Measurements from ENCODE around the gene OLFML2B. TPM values are rescaled to one million over a fixed set of nuclear protein-coding genes. Genes with fewer than 3 reads are reported as not detected.

Gene OLFML2B
- total and polyA plus RNA-seq, 2 of the 4 experiments (the other 2 are of a cell fraction): 0.36 to 0.74 TPM

DNA sequence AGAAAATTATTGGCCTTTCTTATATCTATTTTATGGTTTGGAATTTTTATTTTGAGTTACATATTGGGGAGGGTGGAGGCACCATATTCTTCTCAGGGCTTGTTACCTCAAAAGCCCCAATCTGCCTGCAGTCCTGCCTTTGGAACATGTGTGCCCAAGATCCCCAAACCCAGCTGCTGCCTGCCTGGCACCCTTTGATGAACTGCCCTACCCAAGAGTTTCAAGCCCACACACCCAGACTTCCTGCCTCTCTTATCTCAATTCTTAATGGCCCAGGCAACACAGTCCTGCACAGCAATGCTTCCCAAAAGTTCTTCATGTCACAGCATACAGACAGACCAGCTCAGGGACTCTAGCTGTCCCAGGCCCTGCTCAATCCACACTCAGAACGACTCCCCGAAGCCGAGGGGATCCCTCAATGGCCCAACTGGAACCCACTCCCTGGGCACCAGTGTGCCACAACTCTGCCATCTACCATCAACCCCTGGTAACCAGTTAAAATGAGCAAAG lies 19.2 kb downstream of the OLFML2B start:
- Histone ChIP-seq H2BK15ac (ENCODE audit: low read depth, low read length) (no peak overlapping the region), H3K4me1 (ENCODE audit: control insufficient read depth, insufficient read depth, low read length) (peaks cover 7% of the 10 kb centered on the region), H4K8ac (ENCODE audit: low read depth in 2 of 2, low read length in 2 of 2) (no peak overlapping the region), H2AK5ac (ENCODE audit: low read depth, low read length) (no peak overlapping the region), H3K9ac (ENCODE audit: low read depth, low read length) (no peak overlapping the region), H3K23ac (ENCODE audit: low read depth, low read length) (no peak overlapping the region), H3K27me3 (ENCODE audit: control insufficient read depth, insufficient read depth, low read length) (peaks cover 11% of the 10 kb centered on the region), H2BK20ac (ENCODE audit: low read depth, low read length) (no peak overlapping the region), H3K9me1 (ENCODE audit: insufficient read depth, low read length) (no peaks in the 10 kb centered on the region), H3K18ac (ENCODE audit: low read depth, low read length) (no peak overlapping the region), H3K36me3 (ENCODE audit: control insufficient read depth, insufficient read depth, low read length) (no peaks in the 10 kb centered on the region), H3K4me2 (ENCODE audit: low read depth, low read length) (no peak overlapping the region), H2BK120ac (ENCODE audit: low read depth, low read length) (no peak overlapping the region), H4K20me1 (ENCODE audit: insufficient read depth, low read length) (no peaks in the 10 kb centered on the region), H2BK5ac (ENCODE audit: low read depth, low read length, poor library complexity, severe bottlenecking) (no peak overlapping the region), H3K79me1 (ENCODE audit: low read depth in 1 of 2, low read length in 2 of 2) (no peaks in the 10 kb centered on the region), H3K56ac (ENCODE audit: extremely low read depth, insufficient read depth, low read length) (no peak overlapping the region), H3K4ac (ENCODE audit: low read depth, low read length) (peak overlapping the region; percentile 16; the same call in 1 of the 2 replicates), H4K91ac (ENCODE audit: insufficient read depth, low read depth, low read length) (no peak overlapping the region), H3K27ac (ENCODE audit: insufficient read depth, low read length) (no peak overlapping the region), H3K4me3 (ENCODE audit: insufficient read depth, low read depth, low read length) (no peak overlapping the region), H2AK9ac (replicated peaks; ENCODE audit: low read depth, low read length, poor library complexity) (no peak overlapping the region), H4K5ac (ENCODE audit: low read depth, low read length) (no peak overlapping the region), H3K14ac (replicated peaks; ENCODE audit: low read depth, low read length) (no peak overlapping the region), H3K9me3 (ENCODE audit: control insufficient read depth, insufficient read depth, low read length) (no peaks in the 10 kb centered on the region), H2AFZ (replicated peaks; ENCODE audit: low read length, poor library complexity) (peak overlapping the region; percentile 35)
- dilution Hi-C loops (cut with HindIII; ENCODE audit: low sequenced_read_pairs, unreplicated experiment) (no loop called here), intact Hi-C loops (cut with micrococcal nuclease) (no loop called here), in situ Hi-C loops (cut with MboI; ENCODE audit: low sequenced_read_pairs) (no loop called here)
- TF ChIP-seq SMC3 (IDR thresholded peaks at IDR 0.05; ENCODE audit: low read depth, low read length): no peak
- TF ChIP-seq BHLHE40 (IDR thresholded peaks at IDR 0.05; ENCODE audit: low read depth, low read length): no peak
- no peak for TF ChIP-seq MAFK (IDR thresholded peaks at IDR 0.05; ENCODE audit: low read depth, low read length)
- no peak for TF ChIP-seq CHD1 (IDR thresholded peaks at IDR 0.05; ENCODE audit: low read depth, low read length)
- TF ChIP-seq RFX5 (IDR thresholded peaks at IDR 0.05; ENCODE audit: low read depth, low read length): no peak
- TF ChIP-seq CEBPB (IDR thresholded peaks at IDR 0.05; ENCODE audit: low read depth, low read length): no peak
- TF ChIP-seq, protein P1, sequence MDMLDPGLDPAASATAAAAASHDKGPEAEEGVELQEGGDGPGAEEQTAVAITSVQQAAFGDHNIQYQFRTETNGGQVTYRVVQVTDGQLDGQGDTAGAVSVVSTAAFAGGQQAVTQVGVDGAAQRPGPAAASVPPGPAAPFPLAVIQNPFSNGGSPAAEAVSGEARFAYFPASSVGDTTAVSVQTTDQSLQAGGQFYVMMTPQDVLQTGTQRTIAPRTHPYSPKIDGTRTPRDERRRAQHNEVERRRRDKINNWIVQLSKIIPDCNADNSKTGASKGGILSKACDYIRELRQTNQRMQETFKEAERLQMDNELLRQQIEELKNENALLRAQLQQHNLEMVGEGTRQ (IDR thresholded peaks at IDR 0.05; ENCODE audit: low read depth, low read length): no peak
- no peak for TF ChIP-seq MXI1 (IDR thresholded peaks at IDR 0.05; ENCODE audit: borderline replicate concordance, low read depth, low read length)
- TF ChIP-seq RAD21 (IDR thresholded peaks at IDR 0.05; ENCODE audit: low read length): no peak
- TF ChIP-seq FOS (IDR thresholded peaks at IDR 0.05; ENCODE audit: low read depth, low read length): no peak
- no peak for TF ChIP-seq RCOR1 (IDR thresholded peaks at IDR 0.05; ENCODE audit: insufficient replicate concordance, low read length)
- TF ChIP-seq NFE2L2 (IDR thresholded peaks at IDR 0.05; ENCODE audit: low read depth, low read length): no peak
- TF ChIP-seq ELK1 (IDR thresholded peaks at IDR 0.05; ENCODE audit: borderline replicate concordance, low read depth, low read length): no peak
- ChIA-PET CTCF (interaction anchor here (1.1 kb wide), 1 partner anchor 49 kb away, joined by 4 read pairs; no protein-coding TSS in a partner anchor), POLR2A (ENCODE audit: unreplicated experiment) (no interaction called here)
- BruUV-seq (replicated peaks): no TSS peak
- DNase-seq: no peak
- WGBS, 2 experiments (ENCODE audit: extremely low coverage in 2 of 2, insufficient read length in 1 of 2): 100% methylated on average over 1 of the region's 3 CpGs; no CpG with 5 or more reads in 1 of the 2 experiments
- ATAC-seq (ENCODE audit: low read depth): no peak

Measured in IMR-90 (cell line).